HEK293T (cell line): ENCODE measurements around the gene CLDN7.

Source experiments
- CTCF ChIA-PET: fragments of 350-600 bp; formaldehyde crosslinking; extraction: SDS; loops from one replicate; lab custom pipeline; 2021; ENCODE audit warnings: antibody characterized with exemption, inconsistent platforms; lab: Yijun Ruan, JAX
- POLR2A ChIA-PET: fragments of 350-600 bp; formaldehyde crosslinking; extraction: SDS; loops from one replicate; lab custom pipeline; 2020; ENCODE audit warnings: antibody characterized with exemption, inconsistent platforms; lab: Yijun Ruan, JAX
- DNase-seq: peaks from one replicate; pipeline ENCODE4 v3.0.0; 2012; ENCODE audit warnings: mixed read lengths; ENCODE audit errors: extremely low spot score
- ARNT ChIP-seq: fragments of 450-650 bp; IDR thresholded peaks from 2 replicates; pipeline ENCODE4 v1.6.1; 2017; ENCODE audit warnings: mild to moderate bottlenecking
- BHLHE40 ChIP-seq: fragments of 450-650 bp; IDR thresholded peaks from 2 replicates; pipeline ENCODE4 v1.6.1; 2016; ENCODE audit warnings: mild to moderate bottlenecking, moderate library complexity, borderline replicate concordance
- CTBP1 ChIP-seq: fragments of 450-650 bp; IDR thresholded peaks from 2 replicates; pipeline ENCODE4 v1.6.1; 2016; ENCODE audit warnings: borderline replicate concordance
- ELF4 ChIP-seq: fragments of 450-650 bp; IDR thresholded peaks from 2 replicates; pipeline ENCODE4 v1.6.1; 2017; ENCODE audit warnings: antibody characterized with exemption
- FOXA1 ChIP-seq: fragments of 450-650 bp; IDR thresholded peaks from 2 replicates; pipeline ENCODE4 v1.6.1; 2016; ENCODE audit warnings: mild to moderate bottlenecking
- FOXK2 ChIP-seq: fragments of 450-650 bp; IDR thresholded peaks from 2 replicates; pipeline ENCODE4 v1.6.1; 2016; ENCODE audit warnings: mild to moderate bottlenecking
- FOXM1 ChIP-seq: fragments of 450-650 bp; IDR thresholded peaks from 2 replicates; pipeline ENCODE4 v1.6.1; 2017; ENCODE audit warnings: mild to moderate bottlenecking, borderline replicate concordance
- HDGF ChIP-seq: fragments of 450-650 bp; IDR thresholded peaks from 2 replicates; pipeline ENCODE4 v1.6.1; 2017; ENCODE audit warnings: antibody characterized with exemption, borderline replicate concordance
- L3MBTL2 ChIP-seq: fragments of 450-650 bp; conservative IDR thresholded peaks from 2 replicates; pipeline ENCODE4 v1.6.1; 2016; ENCODE audit warnings: mild to moderate bottlenecking
- LEF1 ChIP-seq: fragments of 450-650 bp; IDR thresholded peaks from 2 replicates; pipeline ENCODE4 v1.6.1; 2017; ENCODE audit warnings: mild to moderate bottlenecking, borderline replicate concordance
- NFRKB ChIP-seq: fragments of 450-650 bp; IDR thresholded peaks from 2 replicates; pipeline ENCODE4 v1.6.1; 2016; ENCODE audit warnings: mild to moderate bottlenecking, moderate library complexity
- SP1 ChIP-seq: fragments of 450-650 bp; IDR thresholded peaks from 2 replicates; pipeline ENCODE4 v1.6.1; 2017
- SUZ12 ChIP-seq: fragments of 450-650 bp; IDR thresholded peaks from 2 replicates; pipeline ENCODE4 v1.6.1; 2016; ENCODE audit warnings: mild to moderate bottlenecking
- TARDBP ChIP-seq: fragments of 450-650 bp; IDR thresholded peaks from 2 replicates; pipeline ENCODE4 v1.6.1; 2016
- ZNF384 ChIP-seq: fragments of 450-650 bp; IDR thresholded peaks from 2 replicates; pipeline ENCODE4 v1.6.1; 2016
- TF ChIP-seq, protein P1 (sequence below): fragments of 450-650 bp; IDR thresholded peaks from 2 replicates; pipeline ENCODE4 v1.6.1; 2016

The CLDN7 gene

DNA sequence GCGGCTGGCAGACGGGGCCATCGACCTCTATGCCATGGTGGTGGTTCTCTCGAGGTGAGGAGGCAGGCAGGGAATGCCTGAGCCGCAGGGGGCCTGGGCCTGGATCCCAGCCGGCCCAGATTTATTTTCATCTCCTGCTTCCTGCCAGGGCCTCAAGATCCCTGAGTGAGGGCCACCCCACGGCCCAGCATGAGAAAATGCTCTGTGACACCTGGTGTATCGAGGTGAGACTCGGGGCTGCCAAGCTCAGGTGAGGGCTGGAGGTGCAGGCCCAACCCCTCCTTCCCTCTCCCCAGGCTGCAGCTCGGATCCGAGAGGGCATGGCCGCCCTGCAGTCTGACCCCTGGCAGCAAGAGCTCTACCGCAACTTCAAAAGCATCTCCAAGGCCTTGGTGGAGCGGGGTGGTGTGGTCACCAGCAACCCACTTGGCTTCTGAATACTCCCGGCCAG lies 37.6 kb downstream of the CLDN7 start:
- POLR2A ChIA-PET = interaction anchor here (9.3 kb wide), 1 partner anchor 14 kb away, joined by 166 read pairs; the partner anchor contains the start of genes DVL2, GABARAP and PHF23
- TF ChIP-seq L3MBTL2 (no peak), ZNF384 (no peak)
- DNase-seq = no peak
- CTCF ChIA-PET = interaction anchor here (0.9 kb wide), 1 partner anchor 9 kb away, joined by 3 read pairs; no protein-coding TSS in a partner anchor

- TF ChIP-seq FOXM1 = no peak
- ChIA-PET POLR2A (interaction anchor here (9.3 kb wide), 1 partner anchor 15 kb away, joined by 166 read pairs; the partner anchor contains the start of genes DVL2, GABARAP and PHF23), CTCF (interaction anchor here (0.9 kb wide), 1 partner anchor 8 kb away, joined by 3 read pairs; no protein-coding TSS in a partner anchor)
- DNase-seq = no peak
These were observed 38.2 kb downstream of the CLDN7 start for GRCh38 chr17:7224110-7224509.

DNA sequence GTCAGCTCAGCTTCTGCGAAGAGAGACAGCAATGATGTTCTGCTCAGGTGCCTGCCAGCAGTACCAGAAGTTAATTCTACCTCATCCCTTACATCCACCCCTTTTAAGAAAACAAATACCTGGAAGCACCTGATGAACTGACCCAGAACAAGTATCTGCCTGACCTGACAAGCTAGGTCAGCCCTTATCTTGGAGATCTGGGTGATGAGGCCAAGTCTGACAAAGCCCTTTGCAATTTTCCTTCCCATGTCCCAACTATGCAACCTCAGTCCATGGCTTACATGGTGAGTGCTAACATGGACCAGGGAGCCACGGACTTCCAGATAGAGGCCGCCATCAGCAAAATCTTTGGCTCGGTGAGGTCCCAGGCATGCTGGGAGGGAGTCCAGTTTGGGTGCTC lies 38.9 kb downstream of the CLDN7 start:
- DNase-seq = no peak
- TF ChIP-seq, protein P1, sequence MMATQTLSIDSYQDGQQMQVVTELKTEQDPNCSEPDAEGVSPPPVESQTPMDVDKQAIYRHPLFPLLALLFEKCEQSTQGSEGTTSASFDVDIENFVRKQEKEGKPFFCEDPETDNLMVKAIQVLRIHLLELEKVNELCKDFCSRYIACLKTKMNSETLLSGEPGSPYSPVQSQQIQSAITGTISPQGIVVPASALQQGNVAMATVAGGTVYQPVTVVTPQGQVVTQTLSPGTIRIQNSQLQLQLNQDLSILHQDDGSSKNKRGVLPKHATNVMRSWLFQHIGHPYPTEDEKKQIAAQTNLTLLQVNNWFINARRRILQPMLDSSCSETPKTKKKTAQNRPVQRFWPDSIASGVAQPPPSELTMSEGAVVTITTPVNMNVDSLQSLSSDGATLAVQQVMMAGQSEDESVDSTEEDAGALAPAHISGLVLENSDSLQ = no peak
- TF ChIP-seq BHLHE40 (no peak), LEF1 (no peak), L3MBTL2 (no peak), SUZ12 (no peak), ELF4 (no peak), TARDBP (no peak), HDGF (no peak), FOXM1 (no peak), NFRKB (no peak), FOXA1 (no peak), CTBP1 (no peak), FOXK2 (no peak)
- POLR2A ChIA-PET = interaction anchor here (9.3 kb wide), 1 partner anchor 15 kb away, joined by 166 read pairs; the partner anchor contains the start of genes DVL2, GABARAP and PHF23
- CTCF ChIA-PET = no interaction called here

DNA sequence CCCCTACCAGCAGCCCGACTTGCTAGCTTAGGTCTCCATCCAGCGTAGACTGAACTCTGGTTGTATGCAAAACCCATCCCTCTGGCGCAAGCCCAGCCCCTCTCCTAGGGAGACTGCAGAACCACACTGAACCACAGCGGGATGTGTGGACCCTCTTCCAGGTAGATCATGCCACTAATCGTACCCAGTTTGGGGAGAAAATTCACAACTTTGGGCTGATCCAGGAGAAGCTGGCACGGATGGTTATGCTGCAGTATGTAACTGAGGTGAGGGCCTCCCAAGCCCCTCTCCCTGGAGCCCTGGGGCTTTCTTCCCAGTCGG lies 39.3 kb downstream of the CLDN7 start:
- ChIA-PET POLR2A (interaction anchor here (9.3 kb wide), 1 partner anchor 16 kb away, joined by 166 read pairs; the partner anchor contains the start of genes DVL2, GABARAP and PHF23), CTCF (interaction anchor here (1.1 kb wide), 1 partner anchor 177 kb away, joined by 5 read pairs; no protein-coding TSS in a partner anchor)
- no peak for DNase-seq
- TF ChIP-seq NFRKB = no peak
- TF ChIP-seq L3MBTL2 = no peak
- no peak for TF ChIP-seq BHLHE40
- TF ChIP-seq, protein P1 = no peak
- no peak for TF ChIP-seq HDGF
- TF ChIP-seq TARDBP = no peak
- no peak for TF ChIP-seq ARNT
- TF ChIP-seq CTBP1 = no peak
- TF ChIP-seq FOXA1 = no peak
- TF ChIP-seq SP1 = no peak
- no peak for TF ChIP-seq SUZ12
- no peak for TF ChIP-seq FOXM1
- TF ChIP-seq ZNF384 = no peak
- TF ChIP-seq ELF4 = no peak
- TF ChIP-seq FOXK2 = no peak
- no peak for TF ChIP-seq LEF1

GRCh38 chr17:7222093-7222971 lies 39.9 kb downstream of the CLDN7 start:
- CTCF ChIA-PET = interaction anchor here (0.6 to 1.1 kb wide), 2 partner anchors 43 to 177 kb away, joined by 5 read pairs; no protein-coding TSS in a partner anchor
- TF ChIP-seq LEF1 (no peak), SP1 (no peak), FOXK2 (no peak), HDGF (no peak), FOXA1 (no peak), ZNF384 (no peak), BHLHE40 (no peak), L3MBTL2 (no peak), CTBP1 (no peak)
- TF ChIP-seq, protein P1 = no peak
- POLR2A ChIA-PET = interaction anchor here (0.8 to 9.3 kb wide), 4 partner anchors 11 to 176 kb away, joined by 3 to 166 read pairs (median 8); partner anchors contain the start of genes DVL2, GABARAP and PHF23
- no peak for DNase-seq
